Measurements from ENCODE around the gene PODN. TPM values are rescaled to one million over a fixed set of nuclear protein-coding genes. Genes with fewer than 3 reads are reported as not detected.

PODN gene
- total RNA-seq, 1 experiment from 2014 or later, result 0.36 TPM

DNA sequence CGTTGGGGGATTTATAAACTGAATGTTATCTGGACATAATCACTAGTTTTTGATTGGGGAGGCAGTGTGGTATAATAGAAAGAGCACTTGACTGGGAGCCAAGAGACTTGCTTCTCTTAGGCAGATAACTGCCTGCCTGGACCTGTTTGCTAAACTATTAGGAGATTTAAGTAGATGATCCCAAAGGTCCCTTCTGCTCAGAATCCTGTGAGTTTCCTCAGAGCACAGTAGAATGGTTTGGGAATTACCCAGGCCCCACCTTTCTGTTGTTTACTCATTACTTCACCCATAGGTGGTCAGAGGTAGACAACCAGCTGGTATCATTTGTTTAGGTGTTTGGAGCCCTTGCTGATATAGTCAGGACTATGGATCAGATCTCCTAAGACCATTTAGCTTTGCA lies 10.3 kb upstream of the PODN start:
- no peak for DNase-seq (ENCODE audit: low read depth)

DNA sequence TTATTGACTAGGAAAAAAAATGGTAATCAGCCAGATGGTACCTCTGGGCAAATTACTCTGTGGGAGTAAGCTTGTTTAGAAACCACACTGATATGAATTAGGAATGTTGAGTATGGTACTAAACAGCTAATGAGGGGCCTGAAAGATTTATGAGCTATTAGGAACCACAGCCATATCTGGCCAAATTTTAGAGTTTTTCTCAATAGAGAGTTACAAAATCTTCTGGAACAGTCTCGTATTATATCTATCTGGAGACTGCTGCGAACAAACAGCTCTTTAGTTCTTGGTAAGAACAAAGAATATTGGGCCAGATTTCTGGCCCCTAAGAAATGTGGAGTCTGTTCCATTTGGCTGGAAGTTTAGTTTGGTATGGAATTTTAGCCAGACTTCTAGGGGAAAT lies 4.9 kb upstream of the PODN start:
- no peak for DNase-seq (ENCODE audit: low read depth)

DNA sequence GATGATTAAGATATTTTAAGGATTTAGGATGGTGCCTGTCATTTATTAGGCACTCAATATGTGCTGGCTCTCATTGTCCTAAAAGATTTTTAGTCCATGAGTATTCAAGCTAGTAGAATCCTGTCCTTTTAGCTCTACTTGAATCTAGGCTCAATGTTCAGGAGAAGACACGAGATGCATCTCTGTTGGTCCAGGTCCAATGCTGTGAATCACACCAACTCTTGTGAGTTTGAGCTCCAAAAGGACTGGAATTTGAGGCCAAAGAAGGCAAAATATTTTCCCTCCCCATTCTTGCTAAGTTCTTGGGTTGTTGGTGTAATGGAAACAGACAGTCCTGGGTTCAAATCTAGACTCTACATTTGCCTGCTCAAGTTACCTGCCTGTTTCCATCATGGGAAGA lies 1.4 kb upstream of the PODN start:
- DNase-seq (ENCODE audit: low read depth), result peak; percentile 14

DNA sequence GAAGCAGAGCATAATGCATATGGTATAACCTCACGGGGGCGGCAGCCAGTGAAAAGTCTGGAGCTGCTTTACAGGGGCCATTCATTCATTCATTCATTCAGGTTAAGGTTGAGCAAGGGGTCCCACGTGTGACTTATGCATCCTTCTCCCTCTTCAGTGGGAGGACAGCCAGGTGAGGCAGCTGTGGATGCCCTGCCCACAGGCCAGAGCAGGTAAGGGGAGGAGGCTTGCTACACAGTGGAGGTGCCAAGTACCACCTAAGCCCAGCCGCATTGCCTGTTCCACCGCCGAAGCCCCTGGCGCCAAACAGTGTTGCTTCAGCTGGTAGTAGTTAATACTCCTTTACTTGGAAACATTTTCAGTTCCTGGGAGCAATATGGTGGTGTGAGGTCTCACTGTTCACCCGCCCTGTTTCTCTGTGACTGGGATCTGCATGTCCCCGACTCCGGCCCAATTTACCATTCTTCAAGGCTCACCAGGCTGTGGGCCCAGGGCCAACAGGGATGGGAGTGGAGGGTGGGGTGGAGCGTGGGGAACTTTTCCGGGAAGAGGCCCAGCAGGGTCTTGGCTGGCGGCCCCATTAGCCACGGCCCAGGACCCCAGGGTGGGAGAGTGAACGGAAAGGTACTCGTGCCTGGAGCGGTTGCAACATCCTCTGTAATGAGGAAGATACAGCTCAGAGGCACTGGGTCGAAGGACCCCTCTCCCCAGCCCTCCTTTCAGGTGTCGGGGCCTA lies 722 bp upstream of the PODN start:
- no peak for DNase-seq (ENCODE audit: low read depth)

DNA sequence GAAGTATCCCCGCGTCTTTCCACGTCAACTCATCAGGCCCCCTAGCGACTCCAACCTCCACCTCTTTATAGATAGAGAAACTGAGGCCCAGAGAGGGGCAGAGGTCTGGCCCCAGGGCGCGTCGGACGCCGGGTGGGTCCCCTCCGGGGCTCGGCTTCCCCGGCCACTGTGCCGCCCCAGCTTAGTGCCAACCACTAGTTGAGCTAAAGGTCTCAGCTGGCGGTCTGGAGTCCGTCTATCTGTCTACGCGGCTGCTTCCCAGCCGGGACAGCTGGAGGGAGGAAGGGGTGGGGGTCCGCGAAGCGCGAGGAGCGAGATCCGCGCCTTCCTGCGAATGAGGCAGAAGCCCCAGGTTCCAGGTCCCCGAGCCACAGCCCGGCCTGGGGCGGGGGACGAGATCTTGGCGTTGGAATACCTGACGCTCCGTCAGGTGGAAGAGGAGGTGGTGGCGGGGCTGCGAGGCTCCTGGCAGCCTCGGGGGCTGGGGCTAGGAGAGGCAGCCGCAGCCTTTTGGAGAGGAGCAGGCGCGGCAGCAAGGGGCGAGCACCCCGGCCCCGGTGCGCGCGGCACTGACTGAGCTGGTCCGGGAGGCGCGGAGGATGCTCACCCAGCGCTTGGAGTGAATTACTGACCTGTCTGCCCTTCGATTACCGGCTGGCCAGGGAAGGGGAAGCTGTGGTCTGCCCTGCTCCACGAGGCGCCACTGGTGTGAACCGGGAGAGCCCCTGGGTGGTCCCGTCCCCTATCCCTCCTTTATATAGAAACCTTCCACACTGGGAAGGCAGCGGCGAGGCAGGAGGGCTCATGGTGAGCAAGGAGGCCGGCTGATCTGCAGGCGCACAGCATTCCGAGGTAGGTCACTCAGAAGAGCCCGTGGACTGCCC lies 937 bp downstream of the PODN start:
- no peak for DNase-seq (ENCODE audit: low read depth)

DNA sequence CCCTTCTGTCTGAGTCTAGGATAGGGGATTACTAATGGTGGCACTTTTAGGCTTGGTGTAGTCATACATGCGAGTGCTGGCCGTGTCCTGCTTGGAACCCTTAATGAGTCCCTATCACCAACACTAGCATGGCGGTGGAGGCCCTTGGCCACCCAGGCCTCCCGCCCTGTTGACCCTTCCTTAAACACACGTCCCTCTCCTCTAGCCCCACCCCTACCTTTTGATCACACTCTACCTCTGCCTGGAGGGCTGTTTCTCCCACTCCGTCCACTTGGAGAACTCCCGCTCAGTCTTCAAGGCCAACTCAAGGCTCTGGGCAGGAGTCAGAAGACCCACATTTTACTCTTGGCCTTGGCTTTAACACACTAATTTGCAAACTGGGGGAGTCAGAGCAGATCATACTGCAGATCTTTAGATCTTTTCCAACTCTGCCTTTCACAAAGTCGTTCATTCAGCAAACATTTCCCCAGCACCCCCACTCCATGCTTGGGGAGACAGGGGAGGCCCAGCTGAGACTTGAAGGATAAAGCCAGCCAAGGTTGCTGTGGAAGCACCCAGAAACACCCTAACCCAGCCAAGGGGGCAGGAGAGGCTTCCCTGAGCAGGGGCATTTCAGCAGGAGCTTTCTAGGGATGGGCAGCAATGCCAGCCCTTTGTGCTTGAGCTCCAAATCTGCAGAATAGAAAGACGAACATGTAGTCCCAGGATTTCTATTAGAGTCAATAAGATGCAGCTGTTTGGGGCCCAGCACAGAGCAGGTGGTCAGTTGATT lies 1.9 kb downstream of the PODN start:
- no peak for DNase-seq (ENCODE audit: low read depth)

DNA sequence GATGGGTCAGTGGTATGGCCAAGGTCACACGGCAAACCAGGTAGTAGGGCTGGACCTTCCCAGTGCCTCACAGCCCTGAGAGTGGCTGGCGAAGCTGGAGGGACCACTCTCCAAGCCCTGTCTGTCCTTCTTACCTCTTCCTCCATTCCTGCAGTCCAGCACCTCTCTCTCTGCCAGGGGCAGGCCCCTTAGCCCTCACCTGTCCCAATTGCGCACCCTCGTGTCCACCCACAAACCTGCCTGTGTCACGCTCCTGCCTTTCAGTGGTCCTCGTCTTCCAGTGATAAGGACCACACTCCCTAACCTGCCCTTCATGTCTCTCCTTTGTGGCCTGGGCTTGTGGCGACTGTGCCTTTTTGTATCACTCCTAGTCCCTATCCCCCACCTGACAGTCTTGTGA lies 3.4 kb downstream of the PODN start:
- no peak for DNase-seq (ENCODE audit: low read depth)

DNA sequence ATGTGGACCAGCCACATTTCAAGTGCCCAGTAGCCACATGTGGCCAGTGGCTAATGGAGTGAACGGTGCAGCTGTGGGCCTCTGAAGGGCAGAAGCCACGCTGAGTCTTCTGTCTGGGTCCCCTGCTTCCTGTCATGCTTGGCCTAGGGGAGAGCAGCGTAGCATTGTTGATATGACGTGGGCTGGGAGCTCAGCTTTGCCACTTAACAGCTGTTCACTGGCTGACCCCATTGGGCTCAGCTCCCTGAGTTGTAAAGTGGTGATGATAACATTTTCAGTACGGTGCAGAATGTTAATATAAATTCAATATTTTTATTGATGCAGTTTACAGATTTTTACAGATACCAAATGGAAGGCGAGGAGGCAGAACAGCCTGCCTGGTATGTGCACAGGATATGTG lies 4.5 kb downstream of the PODN start:
- DNase-seq (ENCODE audit: low read depth), result no peak

DNA sequence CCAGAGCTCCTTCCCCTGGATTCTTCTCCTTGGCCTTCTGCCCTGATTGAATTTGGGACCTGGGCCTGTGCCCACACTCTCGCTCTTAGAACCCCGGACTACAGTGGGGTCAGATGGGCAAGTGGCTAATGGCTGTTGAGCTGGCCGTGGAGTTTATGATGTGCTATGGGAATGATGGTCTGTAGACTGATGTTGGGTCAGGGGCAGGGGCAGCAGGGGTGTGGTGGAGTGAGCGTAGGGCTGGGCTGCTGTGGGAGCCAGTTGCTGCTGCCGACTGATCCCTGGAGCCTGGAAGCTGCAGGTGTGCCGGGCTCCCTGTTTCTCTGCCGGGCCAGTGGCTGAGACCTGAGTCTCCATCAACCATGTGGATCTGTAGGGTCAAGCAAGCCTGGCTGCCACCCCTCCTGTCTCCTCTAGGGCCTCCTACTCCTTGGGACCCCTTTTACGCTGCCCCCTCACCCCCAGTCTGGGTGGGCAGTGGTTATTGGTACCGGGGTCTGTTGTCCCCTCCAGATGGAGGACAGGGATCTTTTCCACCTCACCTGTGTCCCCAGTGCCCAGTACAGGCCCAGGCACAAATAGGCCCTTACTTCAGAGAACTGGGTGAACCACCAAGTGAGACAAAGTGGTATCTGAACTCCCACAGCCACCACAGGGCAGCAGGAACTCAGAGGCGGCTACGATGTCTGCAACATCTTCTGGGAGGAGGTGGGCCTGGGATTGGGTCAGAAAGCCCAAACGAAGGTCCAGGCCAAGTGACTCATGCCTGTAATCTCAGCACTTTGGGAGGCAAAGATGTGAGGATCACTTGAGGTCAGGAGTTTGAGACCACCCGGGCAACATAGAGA lies 5.1 kb downstream of the PODN start:
- DNase-seq (ENCODE audit: low read depth), result no peak

DNA sequence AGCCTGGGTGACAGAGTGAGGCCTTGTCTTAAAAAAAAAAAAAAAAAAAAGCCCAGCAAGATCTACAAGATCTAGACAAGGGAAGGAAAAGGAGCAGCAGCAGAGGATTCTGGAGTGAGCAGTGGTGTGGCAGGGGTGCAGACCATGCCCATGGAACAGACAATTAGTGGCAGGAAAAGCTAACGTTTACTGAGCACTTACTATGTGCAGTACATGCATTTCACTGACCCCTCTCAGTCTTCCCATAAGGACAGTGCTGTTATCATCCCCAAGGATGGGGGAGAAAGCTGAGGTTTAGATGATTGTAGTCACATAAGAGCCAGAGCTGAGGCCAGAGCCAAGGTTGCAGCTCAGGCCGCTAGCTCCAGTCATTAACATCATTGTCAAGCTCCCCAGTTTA lies 5.9 kb downstream of the PODN start:
- DNase-seq (ENCODE audit: low read depth), result no peak

DNA sequence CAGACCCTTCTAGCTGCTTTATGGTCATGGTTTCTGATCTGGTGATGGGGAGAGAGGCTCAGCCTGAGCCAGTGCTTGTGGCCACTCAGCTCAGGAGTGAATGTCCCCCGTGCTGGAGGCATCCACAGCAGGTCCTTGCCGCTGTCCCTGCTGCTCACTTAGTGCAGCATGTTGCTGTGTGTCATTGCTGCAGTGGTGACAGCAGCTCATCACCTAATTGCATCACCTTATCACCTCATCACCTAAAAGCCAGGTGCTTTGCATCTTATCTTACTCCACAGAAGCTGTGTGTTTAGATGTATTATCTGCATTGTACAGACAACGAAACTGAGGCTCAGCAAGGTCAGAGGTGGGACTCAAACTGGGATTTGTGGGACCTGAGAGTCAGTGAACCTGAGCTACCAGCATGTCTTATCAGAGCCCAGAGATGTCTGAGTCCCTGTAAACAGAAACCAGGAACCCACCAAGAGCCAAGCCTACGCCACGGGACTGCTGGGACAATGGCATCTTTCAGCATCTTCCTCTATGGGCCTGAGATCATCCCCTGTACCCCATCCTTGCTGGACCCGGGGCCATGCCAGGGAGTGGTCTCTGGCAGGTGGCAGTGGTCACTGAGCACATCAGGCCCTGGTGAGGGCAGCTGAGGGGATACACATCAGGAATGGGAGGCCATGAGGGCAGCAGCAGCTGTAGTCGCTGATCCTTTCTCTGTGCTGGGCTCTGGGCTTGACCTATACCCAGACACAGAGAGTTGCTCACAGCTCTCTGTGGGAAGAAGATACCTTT lies 6.5 kb downstream of the PODN start:
- DNase-seq (ENCODE audit: low read depth), result no peak

DNA sequence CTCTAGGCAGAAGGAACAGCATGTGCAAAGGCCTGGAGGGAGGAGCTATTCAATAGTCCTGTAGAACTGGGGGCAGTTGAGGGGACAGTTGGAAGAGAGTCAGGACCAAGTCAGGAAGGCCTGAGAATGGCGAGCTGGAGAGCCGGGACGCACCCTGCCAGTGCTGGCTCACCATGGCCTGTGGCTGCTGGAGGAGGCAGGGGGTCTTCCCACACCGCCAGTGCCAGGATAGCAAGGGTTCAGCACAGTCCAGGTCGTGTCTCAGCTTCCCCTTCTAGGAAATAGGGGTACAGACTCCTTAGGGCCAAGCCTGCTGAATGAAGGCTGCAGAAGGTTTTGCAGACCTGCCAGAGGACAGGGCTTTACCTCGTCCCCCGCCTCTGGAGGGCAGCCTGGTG lies 7.3 kb downstream of the PODN start:
- DNase-seq (ENCODE audit: low read depth), result no peak

DNA sequence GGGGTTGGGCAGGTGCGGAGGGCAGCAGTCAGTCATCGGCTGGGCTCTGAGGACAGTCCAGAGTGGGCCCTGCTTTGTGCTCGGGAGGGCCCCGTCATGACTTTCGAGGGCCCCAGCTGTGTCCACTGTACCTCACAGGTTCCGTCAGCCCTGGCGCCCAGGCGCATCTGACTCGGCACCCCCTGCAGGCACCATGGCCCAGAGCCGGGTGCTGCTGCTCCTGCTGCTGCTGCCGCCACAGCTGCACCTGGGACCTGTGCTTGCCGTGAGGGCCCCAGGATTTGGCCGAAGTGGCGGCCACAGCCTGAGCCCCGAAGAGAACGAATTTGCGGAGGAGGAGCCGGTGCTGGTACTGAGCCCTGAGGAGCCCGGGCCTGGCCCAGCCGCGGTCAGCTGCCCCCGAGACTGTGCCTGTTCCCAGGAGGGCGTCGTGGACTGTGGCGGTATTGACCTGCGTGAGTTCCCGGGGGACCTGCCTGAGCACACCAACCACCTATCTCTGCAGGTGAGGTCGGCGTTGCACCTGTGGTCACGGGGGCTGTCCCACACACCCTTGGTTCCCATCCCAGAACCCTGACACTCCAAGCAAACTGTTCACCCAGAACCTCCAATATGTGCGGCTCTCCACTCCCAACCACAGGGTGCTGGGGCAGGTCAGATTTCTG lies 7.8 kb downstream of the PODN start:
- no peak for DNase-seq (ENCODE audit: low read depth)

DNA sequence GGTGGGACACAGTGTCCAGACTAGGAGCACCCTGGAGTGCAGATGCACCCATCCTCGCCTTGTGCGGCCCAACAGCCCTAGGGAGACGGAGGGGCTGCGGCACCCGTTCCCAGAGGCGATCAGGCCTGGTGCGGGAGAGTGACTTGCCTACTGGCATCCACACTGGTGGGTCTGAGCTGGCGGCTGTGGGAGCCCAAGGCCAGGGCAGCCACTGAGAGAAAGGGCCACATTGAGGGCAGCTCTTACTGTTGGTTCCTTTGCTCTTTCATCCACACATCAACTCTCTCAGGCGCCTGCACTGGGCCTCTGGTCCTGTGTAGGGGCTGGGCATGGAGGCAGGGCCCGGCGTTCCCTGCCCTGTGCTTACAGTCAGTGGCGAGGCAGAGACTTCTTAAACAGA lies 8.6 kb downstream of the PODN start:
- no peak for DNase-seq (ENCODE audit: low read depth)

DNA sequence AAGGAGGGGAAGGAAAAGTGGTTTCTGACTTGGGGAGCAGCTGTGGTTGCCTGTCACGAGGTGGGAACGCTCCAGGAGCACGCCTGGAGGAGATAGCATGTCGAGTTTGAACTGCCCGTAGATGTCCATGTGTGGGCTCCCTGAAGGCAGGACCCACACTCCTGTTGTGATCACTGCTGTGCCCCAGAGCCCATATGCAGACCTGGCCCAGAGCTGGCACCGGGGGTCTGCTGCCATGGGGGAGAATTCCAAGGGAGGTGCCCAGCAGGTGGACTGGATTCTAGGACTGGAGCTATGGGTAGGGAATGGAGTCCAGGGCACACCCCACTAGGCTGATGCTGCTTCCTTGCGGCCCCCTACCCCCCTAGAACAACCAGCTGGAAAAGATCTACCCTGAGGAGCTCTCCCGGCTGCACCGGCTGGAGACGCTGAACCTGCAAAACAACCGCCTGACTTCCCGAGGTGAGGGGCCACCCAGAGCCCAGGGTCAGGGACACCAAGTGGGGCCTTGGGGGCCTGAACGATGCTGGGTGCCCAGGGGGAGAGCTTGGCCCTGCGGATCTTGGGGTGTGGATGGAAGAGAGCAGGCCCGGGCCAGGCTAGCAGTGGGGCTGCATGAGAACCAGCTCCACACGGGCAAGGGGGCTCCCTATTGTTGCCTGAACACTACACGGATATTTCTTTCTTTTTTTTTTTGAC lies 9.3 kb downstream of the PODN start:
- DNase-seq (ENCODE audit: low read depth), result no peak

DNA sequence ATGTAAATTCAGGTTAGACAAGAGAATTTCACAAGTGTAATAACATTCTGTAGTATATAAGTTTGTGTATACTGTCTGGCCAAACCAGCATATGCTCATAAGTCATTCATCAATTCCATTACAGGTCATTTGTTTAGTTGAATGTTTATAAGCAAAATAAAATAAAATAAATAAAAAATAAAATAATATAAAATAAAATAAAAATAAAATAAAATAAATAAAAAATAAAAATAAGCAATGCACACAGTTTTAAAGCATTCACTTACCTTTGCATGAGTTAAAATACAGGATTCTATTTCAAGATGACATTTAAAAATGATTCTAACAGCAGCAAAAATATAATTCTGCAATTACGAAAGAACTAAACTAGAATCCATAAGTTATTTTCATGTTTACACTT lies 9.9 kb downstream of the PODN start:
- DNase-seq (ENCODE audit: low read depth), result no peak

DNA sequence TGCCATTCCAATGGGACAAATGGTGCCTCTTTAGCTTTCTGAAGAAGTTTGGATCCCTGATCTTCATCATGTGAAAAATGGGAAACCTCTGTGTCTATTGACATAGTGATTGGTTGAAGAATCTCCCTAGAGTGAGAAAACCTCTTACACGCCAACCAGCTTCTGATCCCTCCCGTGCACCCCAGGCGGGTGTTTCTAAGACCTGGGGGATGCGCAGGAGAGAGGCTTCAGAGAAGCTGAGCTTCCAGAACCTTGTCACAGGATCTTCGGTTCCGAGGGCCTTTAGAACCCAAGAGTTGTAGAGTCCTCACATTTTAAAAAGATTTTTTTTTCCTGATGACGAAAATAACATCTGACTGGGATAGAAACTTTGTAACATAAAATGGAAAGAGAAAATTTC lies 11.3 kb downstream of the PODN start:
- no peak for DNase-seq (ENCODE audit: low read depth)

DNA sequence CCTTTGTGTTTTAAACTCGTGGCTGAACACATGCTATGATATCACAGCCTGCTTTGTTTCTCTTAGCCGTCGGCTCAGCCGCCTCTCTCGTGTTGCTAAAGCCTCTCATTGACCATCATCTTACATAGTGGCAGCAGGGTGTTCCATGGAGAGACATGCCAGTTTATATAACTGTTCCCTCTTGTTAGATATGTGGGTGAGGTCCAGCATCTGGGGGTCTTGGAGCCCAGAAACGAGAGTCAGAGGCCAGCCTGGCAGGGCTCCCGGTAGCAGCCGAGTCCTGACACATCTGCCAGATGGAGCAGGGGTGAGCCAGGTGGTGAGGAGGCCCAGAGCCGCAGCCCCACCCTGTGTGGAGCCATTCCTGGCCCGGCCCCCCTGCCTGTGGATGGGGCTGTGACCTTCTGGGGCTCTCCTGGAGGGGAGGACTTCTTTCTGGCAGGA lies 11.9 kb downstream of the PODN start:
- no peak for DNase-seq (ENCODE audit: low read depth)

DNA sequence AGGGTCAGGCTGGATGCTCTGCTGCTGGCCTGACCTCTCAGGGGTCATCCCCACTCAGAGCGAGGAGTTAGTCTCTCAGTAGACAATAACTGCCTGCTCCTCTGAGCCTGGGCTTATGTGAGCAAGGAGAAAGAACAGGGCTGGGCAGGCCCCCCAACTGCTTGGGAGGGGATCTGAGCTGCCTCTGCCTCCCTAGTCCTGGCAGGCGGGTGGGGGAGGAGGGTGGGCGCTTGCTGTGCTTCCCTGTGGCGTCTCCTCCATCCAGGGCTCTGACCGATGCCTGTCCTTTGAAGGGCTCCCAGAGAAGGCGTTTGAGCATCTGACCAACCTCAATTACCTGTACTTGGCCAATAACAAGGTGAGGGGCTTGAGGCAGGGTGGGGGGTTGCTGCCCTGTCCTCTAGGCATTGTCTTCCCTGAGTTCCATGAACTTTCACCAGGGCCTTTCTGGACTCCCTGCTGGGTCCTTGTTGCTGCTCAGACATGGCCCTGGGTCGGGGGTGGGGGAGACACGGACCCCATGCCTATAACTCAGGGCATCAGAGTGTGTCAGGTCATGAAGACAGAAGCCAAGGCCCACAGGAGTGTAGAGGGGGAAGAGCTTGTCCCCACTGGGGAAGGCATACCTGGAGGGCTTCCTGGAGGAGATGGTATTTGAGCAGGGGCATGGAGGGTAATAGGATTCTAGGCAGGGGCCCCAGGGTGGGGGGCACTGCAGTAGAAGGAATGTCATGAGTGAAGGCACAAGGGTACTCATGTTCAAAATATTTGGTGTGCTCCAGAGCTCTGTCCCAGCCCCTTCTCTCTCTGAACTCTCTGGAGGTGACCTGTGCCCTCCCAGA lies 12.5 kb downstream of the PODN start:
- no peak for DNase-seq (ENCODE audit: low read depth)
